GM18498 (cell line): Measurements from ENCODE around the gene GNAI1.

Source experiments
- ATAC-seq: cut with Tn5 transposase; IDR thresholded peaks from one replicate; pipeline ENCODE4 v1.9.1; 2021; ENCODE audit warnings: mild to moderate bottlenecking, moderate library complexity; ENCODE audit not compliant: unreplicated experiment

The GNAI1 gene

DNA sequence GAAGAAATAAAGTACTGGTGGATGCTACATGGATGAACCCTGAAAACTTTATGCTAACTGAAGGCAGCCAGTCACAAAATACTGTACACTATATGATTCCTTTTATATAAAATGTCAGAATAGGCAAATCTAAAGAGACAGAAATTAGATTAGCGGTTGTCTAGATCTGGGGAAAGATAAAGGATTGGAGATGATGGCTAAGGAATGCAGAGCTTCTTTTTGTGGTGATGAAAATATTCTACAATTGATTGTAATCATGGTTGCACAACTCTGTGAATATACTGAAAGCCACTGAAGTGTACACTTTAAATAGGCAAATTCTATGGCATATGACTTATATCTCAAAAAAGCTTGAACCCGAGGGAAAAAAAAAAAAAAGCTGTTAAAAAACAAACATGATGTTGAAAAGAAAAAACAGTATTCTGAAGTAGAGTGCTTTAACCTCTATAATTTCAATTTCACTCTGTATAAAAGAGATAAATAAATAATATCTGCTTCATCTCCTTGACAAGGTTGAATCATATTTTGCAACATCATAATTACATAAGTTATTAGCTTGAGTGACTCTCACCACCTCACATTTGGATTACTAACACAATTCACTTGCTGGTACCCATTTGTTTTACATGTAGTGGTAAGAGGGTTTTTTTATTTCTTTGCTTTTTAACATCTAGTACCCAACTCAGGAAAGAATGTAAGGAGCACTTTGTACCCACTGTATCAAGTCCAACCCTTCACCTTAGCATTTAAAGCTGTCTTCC is 2.8 kb upstream of the GNAI1 start:
- ATAC-seq: no peak

DNA sequence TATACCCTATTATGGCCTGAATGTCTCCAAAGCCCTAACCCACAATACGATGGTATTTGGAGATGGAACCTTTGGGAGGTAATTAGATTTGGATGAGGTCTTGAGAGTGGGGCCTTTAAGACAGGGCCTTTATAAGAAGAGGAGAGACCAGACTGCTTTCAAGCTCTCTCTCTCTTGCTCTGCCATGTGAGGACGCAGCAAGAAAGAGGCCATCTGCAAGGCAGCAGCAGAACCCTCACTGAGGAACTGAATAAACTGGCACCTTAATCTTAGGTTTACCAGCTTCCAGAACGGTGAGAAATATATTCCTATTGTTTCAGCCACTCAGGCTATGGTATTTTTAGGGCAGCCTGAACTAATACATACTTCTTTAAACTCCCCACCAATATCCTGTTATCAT is 2.0 kb upstream of the GNAI1 start:
- ATAC-seq: no peak

DNA sequence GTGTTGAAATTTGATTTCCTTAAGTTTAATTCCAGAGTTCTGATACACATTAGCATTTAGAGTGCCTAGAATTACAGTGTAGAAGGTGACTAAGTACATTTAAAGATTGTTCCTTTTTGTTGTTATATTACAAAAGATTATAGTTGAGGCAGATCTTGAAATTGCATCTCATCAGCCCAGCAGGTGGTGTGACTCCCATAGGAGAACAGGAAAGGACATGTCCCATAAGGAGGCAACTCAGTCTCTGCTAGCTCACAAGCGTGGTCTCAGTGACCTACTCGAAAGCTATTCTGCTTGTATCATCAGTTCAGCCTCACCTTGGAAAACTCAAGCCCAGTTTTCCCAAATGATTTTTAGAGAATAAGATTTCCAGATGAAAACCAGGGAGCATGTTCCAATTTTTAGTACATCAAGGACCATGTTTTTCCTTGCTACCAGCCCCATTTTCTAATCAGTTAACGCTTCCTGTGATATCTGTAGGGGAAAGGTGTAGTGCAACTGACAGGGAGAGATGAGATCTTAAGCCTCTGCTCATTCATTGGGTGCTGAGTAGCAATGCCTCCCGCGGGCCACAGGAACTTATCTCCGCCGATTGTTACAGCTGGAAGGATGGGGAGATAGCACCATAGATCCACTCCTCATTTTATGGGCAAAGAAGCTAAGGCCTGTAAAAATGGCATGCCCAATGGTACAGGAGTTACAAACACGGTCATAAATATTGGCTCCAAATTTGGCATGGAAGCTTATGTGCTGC is 1.1 kb upstream of the GNAI1 start:
- ATAC-seq: no peak

DNA sequence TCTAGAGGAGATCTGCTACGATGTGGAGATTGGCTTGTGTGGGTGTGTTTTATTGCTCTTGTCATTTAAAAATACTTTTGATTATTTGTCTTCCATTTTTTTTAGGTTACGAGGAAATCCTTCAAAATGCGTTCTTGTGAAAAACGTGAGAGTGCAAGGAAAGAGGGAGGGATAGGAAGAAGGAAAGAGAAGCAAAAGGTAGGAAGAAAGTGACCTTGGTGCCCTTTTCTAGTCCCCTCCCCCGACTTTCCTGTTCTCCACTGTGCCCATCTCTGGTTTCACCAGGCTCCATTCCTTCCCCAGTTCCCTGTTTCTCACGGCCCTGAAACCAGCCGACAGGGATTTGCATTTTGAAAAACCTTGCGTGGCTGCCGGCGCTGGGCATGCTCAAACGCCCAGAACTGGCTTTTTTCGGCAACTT is 506 bp upstream of the GNAI1 start:
- ATAC-seq: no peak

DNA sequence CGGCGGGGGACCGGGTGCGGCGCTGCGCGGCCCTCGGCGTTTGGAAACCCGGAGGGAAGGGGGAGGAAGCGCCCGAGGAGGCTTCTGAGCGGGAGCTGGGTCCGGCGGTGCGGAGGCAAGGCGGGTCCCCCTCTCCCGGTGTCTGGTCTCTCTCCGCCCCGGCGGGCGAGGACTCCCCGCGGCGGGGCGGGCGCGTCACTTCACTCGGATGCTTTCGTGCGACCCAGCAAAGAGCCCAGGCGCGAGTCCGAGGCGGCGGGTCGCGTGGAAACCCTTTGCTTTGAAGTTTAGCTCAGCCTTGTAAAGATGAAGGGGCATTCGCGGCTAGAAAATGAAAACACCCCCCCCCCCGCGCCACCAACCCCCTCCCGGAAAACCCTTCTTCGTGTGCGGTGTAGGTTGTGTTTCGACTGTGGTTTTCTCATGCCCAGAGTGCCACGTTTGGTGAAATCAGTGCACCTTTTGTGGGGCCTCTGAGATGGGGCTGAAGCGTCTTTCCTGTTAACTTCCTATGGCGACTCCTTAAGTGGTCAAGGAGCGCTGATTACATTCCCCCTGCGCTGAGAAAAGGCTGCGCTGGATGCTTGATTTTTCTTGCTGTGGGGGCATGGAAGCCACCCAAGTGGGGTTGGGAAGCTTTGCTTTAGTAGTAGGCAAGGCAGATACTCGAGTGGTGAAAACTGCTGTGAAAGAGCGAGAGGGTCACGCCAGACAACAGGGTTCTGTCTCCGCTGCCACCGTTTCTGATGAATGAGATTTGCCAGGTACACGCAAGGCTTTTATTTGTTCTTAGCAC is 876 bp downstream of the GNAI1 start:
- peak; percentile 36 for ATAC-seq

DNA sequence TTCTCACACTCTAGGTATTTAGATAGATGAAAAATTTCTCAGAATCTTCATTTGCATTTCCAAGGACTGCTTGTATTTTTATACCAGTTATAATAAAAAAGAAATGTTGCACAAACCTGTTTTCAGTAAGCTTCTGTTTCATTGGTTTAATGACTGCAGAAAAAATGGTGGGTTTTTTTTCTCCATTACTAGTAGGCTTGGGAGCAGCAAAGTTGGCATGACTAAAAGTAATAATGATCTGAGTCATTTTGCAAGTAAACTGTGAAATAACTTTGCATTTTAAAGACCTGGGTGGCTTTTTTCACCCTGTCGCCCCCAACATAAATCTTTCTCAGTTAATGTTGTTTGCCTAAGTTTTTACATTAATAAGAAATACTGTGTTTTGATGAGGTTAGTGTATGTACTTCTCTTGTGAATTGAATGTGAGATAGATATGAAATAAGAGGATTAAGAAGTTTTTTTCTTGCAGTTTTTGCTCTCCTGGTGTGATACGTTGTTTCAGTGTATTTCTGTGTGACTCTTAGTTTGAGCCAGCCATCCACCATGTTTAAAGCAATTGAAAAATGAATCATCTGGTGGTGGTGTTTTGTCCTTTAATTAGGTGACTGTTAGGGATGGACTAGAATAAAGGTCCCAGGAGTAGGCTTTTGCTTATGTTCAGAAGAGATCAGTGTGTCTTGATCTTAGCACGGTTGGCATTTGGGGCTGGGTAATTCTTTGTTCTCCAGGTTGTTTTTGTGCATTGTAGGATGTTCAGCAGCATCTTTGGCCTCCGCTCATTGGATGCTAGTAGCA is 1.8 kb downstream of the GNAI1 start:
- no peak for ATAC-seq

DNA sequence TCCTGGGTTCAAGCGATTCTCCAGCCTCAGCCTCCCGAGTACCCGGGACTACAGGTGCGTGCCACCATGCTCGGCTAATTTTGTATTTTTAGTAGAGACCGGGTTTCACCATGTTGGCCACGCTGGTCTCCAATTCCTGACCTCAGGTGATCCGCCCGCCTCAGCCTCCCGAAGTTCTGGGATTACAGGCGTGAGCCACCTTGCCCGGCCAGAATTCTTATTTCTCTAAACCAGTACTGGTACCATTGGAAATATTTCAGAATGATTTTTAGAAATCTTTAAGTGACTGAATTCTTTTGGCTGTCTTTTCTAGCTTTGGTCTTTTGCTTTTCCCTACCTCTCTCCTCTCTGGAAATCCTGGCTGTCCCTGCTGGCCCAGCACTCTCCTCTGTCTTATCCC is 2.8 kb downstream of the GNAI1 start:
- no peak for ATAC-seq

DNA sequence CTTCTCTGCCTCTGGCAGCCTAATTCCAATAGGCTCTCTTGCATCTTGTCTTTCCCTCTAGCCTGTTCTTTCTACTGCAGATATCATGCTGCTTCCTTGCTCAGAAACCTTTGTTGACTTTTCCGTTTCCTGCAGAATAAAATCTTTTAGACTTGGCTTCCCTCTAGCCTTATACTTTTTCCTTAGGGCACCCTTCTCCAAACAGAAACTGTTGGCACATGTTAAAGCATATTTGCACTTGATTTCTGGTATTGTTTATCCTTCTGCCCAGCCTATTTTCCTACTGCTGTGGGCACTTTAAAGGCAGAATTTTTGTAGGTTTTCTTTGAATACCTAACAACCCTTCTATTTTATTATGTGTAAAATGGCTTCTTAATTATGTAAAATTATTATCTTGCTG is 4.6 kb downstream of the GNAI1 start:
- ATAC-seq: no peak

DNA sequence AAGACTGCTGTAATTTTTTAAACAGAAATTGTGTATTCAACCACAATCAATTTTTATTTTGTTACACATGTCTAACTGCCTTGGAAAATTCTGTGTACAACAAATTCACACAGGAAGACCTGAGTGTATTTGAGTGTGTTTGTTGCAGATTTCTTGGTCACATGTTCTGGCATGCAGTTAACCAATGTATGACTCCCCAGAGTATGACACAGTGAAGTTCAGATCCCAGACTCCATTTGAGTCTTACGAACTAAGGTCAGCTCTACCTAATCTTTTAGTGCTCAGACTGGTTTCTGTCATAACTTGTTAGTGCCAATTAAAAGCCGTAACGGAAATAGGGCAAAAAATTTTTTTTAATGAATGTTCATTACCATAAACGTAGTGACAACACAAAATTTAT is 5.8 kb downstream of the GNAI1 start:
- no peak for ATAC-seq

DNA sequence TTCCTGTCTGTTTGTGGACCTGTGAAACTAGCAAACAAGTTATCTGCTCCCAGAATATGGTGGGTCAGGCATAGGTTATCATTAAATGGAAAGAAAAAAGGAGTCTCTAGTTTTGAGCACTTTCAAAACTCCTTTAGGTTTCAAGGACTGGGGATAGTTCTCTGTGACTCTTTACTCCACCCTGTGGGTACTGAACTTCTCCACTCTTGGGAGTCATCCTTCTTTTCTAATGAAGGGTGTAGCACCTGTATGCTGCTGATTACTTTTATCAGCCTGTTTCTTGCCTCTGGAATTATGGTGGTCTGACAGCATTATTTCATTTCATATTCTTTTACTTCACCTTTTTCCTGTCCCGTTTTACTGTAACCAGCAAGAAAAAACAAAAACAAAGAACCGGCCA is 6.7 kb downstream of the GNAI1 start:
- ATAC-seq: no peak

DNA sequence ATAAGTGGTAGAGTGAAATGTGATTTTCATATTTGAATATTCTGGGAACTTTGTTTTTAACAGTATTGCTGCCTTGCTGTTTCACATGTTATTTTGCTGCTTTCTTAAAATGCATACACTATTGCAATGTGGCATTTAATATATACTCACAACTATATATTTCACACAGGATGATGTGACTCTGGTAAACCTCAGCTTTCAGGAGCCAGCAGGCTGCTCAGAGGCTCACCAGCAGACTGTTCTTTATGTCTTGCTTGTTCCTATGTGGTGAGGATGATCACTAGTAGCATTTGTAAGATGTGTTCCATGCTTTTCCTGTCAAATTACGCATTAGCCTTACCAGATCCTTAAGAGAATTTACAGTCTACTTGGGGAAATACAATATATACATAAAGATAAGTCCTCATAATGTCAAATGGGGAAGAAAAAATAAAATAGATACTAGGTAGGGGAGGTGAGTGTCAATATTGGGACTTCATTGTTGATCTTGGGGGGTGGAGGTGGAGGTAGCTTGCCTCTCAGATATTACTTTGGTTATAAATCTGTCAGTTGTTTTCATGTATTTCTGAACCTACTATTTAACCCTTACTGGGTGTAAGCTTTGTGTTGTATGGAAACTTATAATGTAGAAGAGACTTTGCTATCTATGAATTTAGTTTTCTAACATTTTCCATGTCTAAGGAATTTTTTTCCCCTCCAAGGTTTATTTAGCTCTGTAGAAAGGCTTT is 8.4 kb downstream of the GNAI1 start:
- no peak for ATAC-seq

DNA sequence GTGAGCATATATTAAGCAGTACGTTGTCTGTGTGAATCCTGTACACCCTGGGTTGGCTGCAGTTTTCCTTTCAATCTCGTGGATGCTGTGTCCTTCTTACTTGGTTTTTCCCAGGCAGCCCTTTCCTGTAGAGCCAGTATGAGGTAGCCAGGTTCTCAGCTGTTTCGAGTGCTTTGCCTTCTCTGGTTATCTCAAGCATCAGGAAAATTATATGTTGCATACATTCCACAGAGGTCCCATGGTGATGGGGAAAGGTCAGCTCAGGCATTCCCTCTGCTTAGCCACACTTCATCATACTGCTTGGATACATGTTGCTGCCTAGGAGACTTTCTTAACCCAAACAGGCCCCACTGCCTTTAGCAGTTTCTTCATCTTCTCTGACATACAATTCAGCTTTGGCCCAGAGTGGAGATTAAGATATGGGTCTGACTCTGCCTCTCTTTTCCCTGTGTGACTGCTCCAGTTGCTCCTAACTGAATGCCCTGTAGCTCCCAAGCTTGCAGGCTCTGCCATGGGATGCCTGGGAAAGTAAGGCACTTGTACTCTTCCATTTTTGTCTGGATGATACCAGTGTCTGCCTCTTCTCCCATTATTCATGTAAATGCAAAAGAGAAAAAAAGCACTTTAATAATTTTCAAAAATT is 11.3 kb downstream of the GNAI1 start:
- ATAC-seq: no peak

DNA sequence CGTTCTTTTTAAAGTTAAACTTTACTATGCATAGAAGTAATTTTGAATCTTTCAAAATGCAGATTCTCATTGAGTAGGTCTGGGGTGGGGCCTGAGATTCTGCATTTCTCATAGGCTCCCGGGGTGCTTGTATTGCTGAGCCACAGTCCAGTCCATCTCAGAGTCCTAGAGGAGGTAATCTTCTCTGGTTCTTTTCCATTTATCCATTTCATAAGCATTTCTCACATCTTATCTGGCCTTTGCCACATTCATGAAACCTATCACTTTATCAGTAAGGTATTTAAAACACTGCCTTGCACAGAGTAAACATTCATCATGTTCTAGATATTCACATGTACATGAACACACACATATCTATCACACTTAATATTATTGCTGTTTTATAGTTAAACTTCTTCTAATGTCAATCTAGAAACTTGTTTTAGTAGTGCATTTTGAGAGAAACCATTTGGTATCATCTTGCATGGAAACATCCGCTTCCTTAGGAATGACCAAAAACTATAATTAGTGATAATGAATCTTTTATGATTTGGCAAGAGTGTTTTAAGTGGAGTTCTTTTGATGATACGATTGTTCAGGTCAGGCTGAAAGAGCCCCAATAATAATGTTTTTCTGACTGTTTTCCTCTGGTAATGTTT is 12.0 kb downstream of the GNAI1 start:
- ATAC-seq: no peak

DNA sequence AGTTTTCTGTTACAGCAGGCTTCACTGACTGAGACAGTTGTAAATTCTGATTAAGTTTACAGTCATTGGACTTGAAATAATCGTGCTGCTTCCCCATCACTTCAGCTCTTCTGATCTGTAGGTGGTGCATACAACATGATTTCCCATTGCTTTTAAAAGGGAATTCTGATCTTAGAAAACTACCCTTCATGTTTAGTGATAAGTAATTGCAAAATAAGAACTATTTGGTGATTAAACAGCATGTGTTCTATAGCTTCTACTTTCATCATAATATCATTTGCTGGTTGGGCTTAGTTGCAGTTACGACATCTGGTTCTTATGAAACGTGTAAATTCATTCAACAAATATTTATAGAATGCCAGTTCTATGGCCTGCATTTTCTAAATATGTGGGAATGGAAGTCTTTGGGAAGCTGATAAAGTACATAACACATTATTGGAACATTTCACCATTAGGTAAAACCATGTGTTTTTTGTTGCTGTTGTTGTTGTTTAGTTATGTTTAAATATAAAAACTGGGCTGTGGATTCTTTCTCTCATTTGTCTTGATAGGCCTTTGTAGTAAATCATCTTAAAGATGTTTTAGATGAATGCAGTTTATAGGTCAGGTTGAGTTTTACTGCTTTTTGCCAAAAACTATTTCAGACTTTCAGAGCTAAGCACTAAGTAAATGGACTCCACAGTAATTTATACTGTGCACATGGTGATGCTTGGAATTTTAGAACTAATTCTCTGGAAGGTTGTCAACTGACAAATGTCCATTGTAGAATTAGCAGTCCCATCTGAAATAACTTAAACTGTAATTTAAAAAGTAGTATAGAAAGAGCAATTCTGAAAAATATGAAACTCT is 13.1 kb downstream of the GNAI1 start:
- ATAC-seq: no peak

DNA sequence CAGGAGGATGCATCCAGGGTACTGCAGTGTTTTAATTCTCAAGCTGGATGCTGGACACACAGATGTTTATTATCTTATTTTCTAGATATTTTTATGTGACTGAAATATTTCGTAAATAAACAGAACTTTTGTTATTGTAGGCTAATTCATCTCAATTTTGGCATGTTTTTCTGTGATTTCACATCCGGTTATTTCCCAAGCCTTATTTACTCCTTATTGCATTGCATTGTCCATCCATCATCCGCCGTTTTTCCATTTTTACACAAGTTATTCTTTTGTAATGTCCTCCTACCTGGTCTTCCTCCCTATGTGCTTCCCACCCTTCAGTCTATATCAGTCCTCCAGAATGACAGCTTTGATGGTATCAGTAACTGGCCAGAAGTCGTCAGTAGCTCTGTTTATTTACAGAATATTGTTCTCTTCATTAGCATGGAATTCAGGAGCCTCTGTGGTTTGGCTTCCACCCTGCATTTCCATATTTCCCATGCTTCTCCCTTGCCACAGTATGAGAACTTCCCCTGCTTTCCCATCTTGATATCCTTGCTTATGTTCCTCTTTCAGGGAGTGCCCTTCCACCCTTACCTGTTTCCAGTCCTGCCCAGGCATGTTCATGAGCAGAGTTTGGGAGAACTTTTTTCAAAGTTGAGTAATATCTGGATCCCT is 16.1 kb downstream of the GNAI1 start:
- no peak for ATAC-seq

DNA sequence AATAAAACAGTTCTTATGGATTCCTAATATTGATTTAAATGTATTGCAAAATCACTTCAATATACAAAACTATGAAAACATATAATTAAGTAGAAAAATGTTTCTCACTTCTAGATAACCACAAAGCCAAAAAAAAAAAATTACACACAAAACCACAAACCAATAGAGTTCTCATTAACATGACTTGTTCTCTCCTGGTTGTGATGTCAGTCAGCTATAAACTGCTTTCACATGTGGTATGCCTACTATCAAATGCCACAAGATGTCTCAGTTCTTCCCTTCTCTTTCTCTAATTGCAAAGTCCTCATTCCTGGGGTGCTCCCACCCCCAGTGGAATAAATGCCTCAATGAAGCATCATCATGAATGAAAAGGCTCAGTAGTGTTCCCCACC is 16.6 kb downstream of the GNAI1 start:
- peak; percentile 64 for ATAC-seq

DNA sequence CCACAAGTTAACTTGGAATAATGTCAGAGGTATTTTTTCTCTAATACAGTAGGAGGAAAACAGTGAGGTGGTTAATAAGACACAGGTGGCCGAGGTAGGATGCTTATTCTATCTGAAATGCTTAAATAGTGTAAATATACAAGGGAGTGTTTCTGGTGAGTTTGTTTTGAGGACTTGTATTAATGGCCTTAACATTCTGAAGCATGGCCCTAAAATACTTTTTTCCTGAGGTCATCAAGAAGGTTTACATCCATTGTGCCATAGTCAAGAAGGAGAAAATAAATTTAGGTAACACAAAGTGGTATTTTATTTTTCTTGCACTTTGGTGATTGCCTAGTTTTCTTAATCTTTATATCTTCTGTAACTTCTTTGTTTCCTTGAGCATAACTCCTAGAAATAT is 18.8 kb downstream of the GNAI1 start:
- no peak for ATAC-seq
